ENCODE measurements around the gene ARMC2. TPM values are rescaled to one million over a fixed set of nuclear protein-coding genes. Genes with fewer than 3 reads are reported as not detected.
A peak's percentile ranks its signal among the peaks of the same experiment; 100 is the strongest.

Gene ARMC2
- polyA plus RNA-seq, 2 of the 4 experiments (the other 2 are of a cell fraction), result 2.1 to 4.9 TPM

GRCh38 chr6:108847738-108848115 is 495 bp upstream of the ARMC2 start:
- 54% methylated on average over 12 of the region's 12 CpGs for WGBS (ENCODE audit: missing lambda C conversion rate)
- CTCF ChIA-PET, result interaction anchor here (0.7 to 1.8 kb wide), 3 partner anchors 10 to 45 kb away, joined by 3 to 4 read pairs (median 3); no protein-coding TSS in a partner anchor
- no peak for FAIRE-seq

GRCh38 chr6:108850669-108851465 is 2.6 kb downstream of the ARMC2 start:
- Histone ChIP-seq H3K4me1 (peaks cover 8% of the 10 kb centered on the region; the same call in 2 of the 3 replicates), H3K9me3 (no peaks in the 10 kb centered on the region), H3K27ac (no peak overlapping the region), H3K4me3 (no peak overlapping the region), H3K4me2 (no peak overlapping the region)
- ATAC-seq (no peak), FAIRE-seq (no peak), DNase-seq (ENCODE audit: low read depth in 1 of 2, low spot score in 1 of 2) (no peak)
- ChIA-PET CTCF (interaction anchor here (0.9 to 1.5 kb wide), 3 partner anchors 15 to 309 kb away, joined by 3 to 5 read pairs (median 4); no protein-coding TSS in a partner anchor), POLR2A (no interaction called here)
- whole genome bisulfite sequencing (ENCODE audit: missing lambda C conversion rate), result 70% methylated on average over 10 of the region's 10 CpGs
- TF ChIP-seq EHF (CRISPR knock-in tag; IDR thresholded peaks at IDR 0.05), result no peak
- no peak for TF ChIP-seq FOSL2 (IDR thresholded peaks at IDR 0.05)
- no peak for TF ChIP-seq FOSL2 (CRISPR knock-in tag; IDR thresholded peaks at IDR 0.05)
- no peak for TF ChIP-seq RCOR1 (IDR thresholded peaks at IDR 0.05; ENCODE audit: low read depth, low read length)

More at GRCh38 chr6:108847738-108848115, 495 bp upstream of the ARMC2 start:
- no peak for TF ChIP-seq CBX8 (IDR thresholded peaks at IDR 0.05)
- TF ChIP-seq RFX5 (IDR thresholded peaks at IDR 0.05), result no peak
- POLR2A ChIA-PET, result interaction anchor here (0.7 to 1.4 kb wide), 3 partner anchors 247 to 306 kb away, joined by 3 to 5 read pairs (median 3); partner anchors contain the start of genes FOXO3 and SESN1
- Histone ChIP-seq H3K27ac (peak overlapping the region; percentile 73 to 83), H3K4me1 (peaks cover 8% of the 10 kb centered on the region; the same call in 2 of the 3 replicates), H3K4me3 (peak overlapping the region; percentile 75), H3K9me3 (no peaks in the 10 kb centered on the region), H3K4me2 (peak overlapping the region; percentile 88)
- ATAC-seq, result peak; percentile 6 to 25; a peak in 3 of 6 replicates
- no peak for DNase-seq (ENCODE audit: low read depth in 1 of 2, low spot score in 1 of 2)

- Histone ChIP-seq H3K4me2 (no peak overlapping the region), H3K4me1 (peaks cover 8% of the 10 kb centered on the region; the same call in 2 of the 3 replicates), H3K27ac (no peak overlapping the region), H3K4me3 (no peak overlapping the region), H3K9me3 (no peaks in the 10 kb centered on the region)
- CTCF ChIA-PET, result no interaction called here
- POLR2A ChIA-PET, result no interaction called here
- TF ChIP-seq EHMT2 (IDR thresholded peaks at IDR 0.05; ENCODE audit: low read depth) (no peak), BHLHE40 (IDR thresholded peaks at IDR 0.05; ENCODE audit: low read depth, low read length) (no peak), SREBF2 (IDR thresholded peaks at IDR 0.05) (no peak), EHF (CRISPR knock-in tag; IDR thresholded peaks at IDR 0.05) (no peak), HOXB13 (CRISPR knock-in tag; IDR thresholded peaks at IDR 0.05; ENCODE audit: low read depth) (no peak), E2F6 (IDR thresholded peaks at IDR 0.05; ENCODE audit: borderline replicate concordance, low read depth) (no peak), FOSL2 (IDR thresholded peaks at IDR 0.05) (no peak), FOSL2 (CRISPR knock-in tag; IDR thresholded peaks at IDR 0.05) (no peak), KDM5A (IDR thresholded peaks at IDR 0.05) (no peak), NPAS2 (CRISPR knock-in tag; IDR thresholded peaks at IDR 0.05; ENCODE audit: borderline replicate concordance) (no peak), POLR2AphosphoS2 (conservative IDR thresholded peaks at IDR 0.05; ENCODE audit: low read length) (no peak), RFX5 (IDR thresholded peaks at IDR 0.05) (no peak), CBX2 (IDR thresholded peaks at IDR 0.05; ENCODE audit: borderline replicate concordance, low read depth) (no peak), EP300 (IDR thresholded peaks at IDR 0.05) (no peak), CTCF (IDR thresholded peaks at IDR 0.05) (no peak), SMC3 (IDR thresholded peaks at IDR 0.05) (no peak)
- DNase-seq (ENCODE audit: low read depth in 1 of 2, low spot score in 1 of 2), result no peak
- FAIRE-seq, result no peak
- no peak for ATAC-seq
- WGBS (ENCODE audit: missing lambda C conversion rate), result 93% methylated on average over 1 of the region's 1 CpG
Observed at GRCh38 chr6:108851756-108852155, 3.5 kb downstream of the ARMC2 start.
